ENCODE measurements around the gene PEX12. TPM values are rescaled to one million over a fixed set of nuclear protein-coding genes. Genes with fewer than 3 reads are reported as not detected.
A peak's percentile ranks its signal among the peaks of the same experiment; 100 is the strongest.

Gene PEX12
- total RNA-seq, 4 donors from 2014 or later = 4.0 to 9.3 (median 5.7) TPM

DNA sequence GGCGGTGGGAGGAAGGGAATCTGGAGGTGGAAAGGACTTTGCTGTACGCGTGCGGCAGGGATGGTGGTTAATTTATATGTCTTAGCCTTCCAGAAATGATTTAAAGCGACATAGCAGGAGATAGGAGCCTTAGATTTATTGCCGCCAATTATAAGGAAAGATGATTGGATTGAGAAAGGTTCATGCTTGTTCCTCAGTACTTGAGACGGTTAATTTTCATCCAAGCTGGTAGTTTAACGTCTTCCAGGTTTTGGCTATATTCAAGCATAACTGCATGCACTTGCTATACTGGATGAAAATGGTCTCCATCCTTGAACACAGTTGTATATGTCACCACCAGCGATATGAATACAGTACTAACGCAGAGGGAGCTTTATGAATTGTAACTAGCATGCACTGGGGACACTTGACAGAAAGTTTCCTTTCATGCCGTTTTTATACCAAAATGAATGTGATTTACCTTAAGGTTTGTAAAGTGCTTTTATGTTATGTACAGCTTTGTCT lies 610 bp upstream of the PEX12 start:
- no peak for DNase-seq (ENCODE audit: low spot score in 2 of 2)
- H3K9me3 ChIP-seq = no peaks in the 10 kb centered on the region
- TF ChIP-seq EP300 (IDR thresholded peaks at IDR 0.05) = no peak
- TF ChIP-seq, protein P1, sequence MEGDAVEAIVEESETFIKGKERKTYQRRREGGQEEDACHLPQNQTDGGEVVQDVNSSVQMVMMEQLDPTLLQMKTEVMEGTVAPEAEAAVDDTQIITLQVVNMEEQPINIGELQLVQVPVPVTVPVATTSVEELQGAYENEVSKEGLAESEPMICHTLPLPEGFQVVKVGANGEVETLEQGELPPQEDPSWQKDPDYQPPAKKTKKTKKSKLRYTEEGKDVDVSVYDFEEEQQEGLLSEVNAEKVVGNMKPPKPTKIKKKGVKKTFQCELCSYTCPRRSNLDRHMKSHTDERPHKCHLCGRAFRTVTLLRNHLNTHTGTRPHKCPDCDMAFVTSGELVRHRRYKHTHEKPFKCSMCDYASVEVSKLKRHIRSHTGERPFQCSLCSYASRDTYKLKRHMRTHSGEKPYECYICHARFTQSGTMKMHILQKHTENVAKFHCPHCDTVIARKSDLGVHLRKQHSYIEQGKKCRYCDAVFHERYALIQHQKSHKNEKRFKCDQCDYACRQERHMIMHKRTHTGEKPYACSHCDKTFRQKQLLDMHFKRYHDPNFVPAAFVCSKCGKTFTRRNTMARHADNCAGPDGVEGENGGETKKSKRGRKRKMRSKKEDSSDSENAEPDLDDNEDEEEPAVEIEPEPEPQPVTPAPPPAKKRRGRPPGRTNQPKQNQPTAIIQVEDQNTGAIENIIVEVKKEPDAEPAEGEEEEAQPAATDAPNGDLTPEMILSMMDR (IDR thresholded peaks at IDR 0.05) = no peak
- no peak for TF ChIP-seq POLR2A (IDR thresholded peaks at IDR 0.05)
- TF ChIP-seq POLR2AphosphoS5 (IDR thresholded peaks at IDR 0.05) = no peak
- peaks cover 20% of the 10 kb centered on the region for H3K4me1 ChIP-seq
- H3K27ac ChIP-seq = peak overlapping the region; percentile 84
- peak overlapping the region; percentile 74 for H3K4me3 ChIP-seq
- H3K27me3 ChIP-seq = no peaks in the 10 kb centered on the region
- peaks cover 18% of the 10 kb centered on the region for H3K36me3 ChIP-seq
- WGBS = 2% methylated on average over 11 of the region's 11 CpGs

DNA sequence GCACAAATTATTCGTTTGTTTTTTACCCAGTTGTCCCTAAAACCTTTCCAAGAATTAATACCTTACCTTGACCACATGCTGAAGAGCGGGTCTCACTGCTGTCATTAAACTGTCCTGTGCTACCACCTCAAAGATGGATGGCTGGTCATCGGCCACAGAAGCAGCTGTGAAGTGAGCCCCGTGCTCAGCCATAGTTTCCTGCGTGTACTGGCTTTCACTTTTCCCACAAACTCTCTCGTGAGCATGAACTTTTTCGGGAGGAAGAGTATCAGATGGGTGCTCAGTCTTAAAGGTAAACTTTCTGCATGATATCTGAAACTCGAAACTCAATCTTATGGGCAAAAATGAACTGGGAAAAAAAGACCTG lies 558 bp downstream of the PEX12 start:
- H3K36me3 ChIP-seq = peaks cover 23% of the 10 kb centered on the region
- no peak for DNase-seq (ENCODE audit: low spot score in 2 of 2)
- peak overlapping the region; percentile 84 for H3K27ac ChIP-seq
- peaks cover 20% of the 10 kb centered on the region for H3K4me1 ChIP-seq
- H3K4me3 ChIP-seq = peak overlapping the region; percentile 74
- TF ChIP-seq, protein P1 (IDR thresholded peaks at IDR 0.05) = no peak
- TF ChIP-seq EP300 (IDR thresholded peaks at IDR 0.05) (no peak), POLR2A (IDR thresholded peaks at IDR 0.05) (no peak), POLR2AphosphoS5 (IDR thresholded peaks at IDR 0.05) (no peak)
- 4% methylated on average over 8 of the region's 8 CpGs for WGBS
- H3K9me3 ChIP-seq = no peaks in the 10 kb centered on the region
- no peaks in the 10 kb centered on the region for H3K27me3 ChIP-seq

- Histone ChIP-seq H3K27ac (no peak overlapping the region), H3K4me3 (no peak overlapping the region), H3K27me3 (no peaks in the 10 kb centered on the region), H3K4me1 (peaks cover 25% of the 10 kb centered on the region), H3K36me3 (peaks cover 28% of the 10 kb centered on the region), H3K9me3 (no peaks in the 10 kb centered on the region)
- TF ChIP-seq POLR2AphosphoS5 (IDR thresholded peaks at IDR 0.05) (no peak), EP300 (IDR thresholded peaks at IDR 0.05) (no peak), POLR2A (IDR thresholded peaks at IDR 0.05) (no peak)
- TF ChIP-seq, protein P1 (IDR thresholded peaks at IDR 0.05) = no peak
- WGBS = 90% methylated on average over 3 of the region's 3 CpGs
- no peak for DNase-seq (ENCODE audit: low spot score in 2 of 2)
Observed at GRCh38 chr17:35575759-35576158, 2.6 kb downstream of the PEX12 start.

GRCh38 chr17:35569405-35569804 lies 9.0 kb downstream of the PEX12 start:
- Histone ChIP-seq H3K27me3 (no peaks in the 10 kb centered on the region), H3K36me3 (peaks cover 14% of the 10 kb centered on the region), H3K4me3 (no peak overlapping the region), H3K4me1 (peaks cover 32% of the 10 kb centered on the region), H3K9me3 (no peaks in the 10 kb centered on the region), H3K27ac (no peak overlapping the region)
- TF ChIP-seq POLR2A (IDR thresholded peaks at IDR 0.05) (no peak), EP300 (IDR thresholded peaks at IDR 0.05) (no peak), POLR2AphosphoS5 (IDR thresholded peaks at IDR 0.05) (no peak)
- TF ChIP-seq, protein P1 (IDR thresholded peaks at IDR 0.05) = no peak
- 54% methylated on average over 2 of the region's 2 CpGs for WGBS
- no peak for DNase-seq (ENCODE audit: low spot score in 2 of 2)

DNA sequence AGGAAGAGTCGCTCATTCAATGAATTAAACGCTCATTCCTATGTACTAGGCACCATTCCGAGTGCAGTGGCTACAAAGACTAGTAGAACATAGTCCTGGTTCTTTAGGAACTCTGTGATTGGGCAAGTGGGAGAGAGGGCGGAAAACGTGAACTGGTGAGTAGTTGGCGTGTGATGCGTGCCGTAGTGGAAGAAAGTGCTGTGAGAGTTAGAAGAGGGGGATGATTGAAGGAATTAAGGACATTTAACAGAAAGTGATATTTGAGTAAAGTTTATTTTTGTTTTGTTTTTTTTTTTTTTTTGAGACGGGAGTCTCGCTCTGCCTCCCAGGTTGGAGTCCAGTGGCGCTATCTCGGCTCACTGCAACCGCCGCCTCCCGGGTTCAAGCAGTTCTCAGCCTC lies 9.8 kb downstream of the PEX12 start:
- WGBS = 26% methylated on average over 15 of the region's 15 CpGs
- H3K27ac ChIP-seq = peak overlapping the region; percentile 89
- no peak for DNase-seq (ENCODE audit: low spot score in 2 of 2)

More for the DNA sequence above, 9.8 kb downstream of the PEX12 start:
- Histone ChIP-seq H3K4me1 (peaks cover 32% of the 10 kb centered on the region), H3K4me3 (peak overlapping the region; percentile 85), H3K9me3 (no peaks in the 10 kb centered on the region), H3K36me3 (peaks cover 7% of the 10 kb centered on the region), H3K27me3 (no peaks in the 10 kb centered on the region)
- no peak for TF ChIP-seq EP300 (IDR thresholded peaks at IDR 0.05)
- TF ChIP-seq, protein P1 (IDR thresholded peaks at IDR 0.05) = no peak
- no peak for TF ChIP-seq POLR2AphosphoS5 (IDR thresholded peaks at IDR 0.05)
- no peak for TF ChIP-seq POLR2A (IDR thresholded peaks at IDR 0.05)
